H1 (cell line): ENCODE results near the gene PRDM15.

Source experiments
- BCL11A ChIP-seq, 2 experiments: IDR thresholded peaks; one replicate each; pipeline ENCODE4 v1.6.1; 2011; ENCODE audit warnings: low read depth in 2 of 2, low read length in 2 of 2, mild to moderate bottlenecking in 2 of 2
- CHD2 ChIP-seq: IDR thresholded peaks from 2 replicates; pipeline ENCODE4 v1.6.1; 2012; ENCODE audit warnings: low read length, improper control_type of control experiment
- CTCF ChIP-seq, 3 experiments: IDR thresholded peaks; 1 replicate in 2 of 3; 2 replicates in 1 of 3; pipeline versions ENCODE4 v1.5.1 to v1.6.1; 2011; ENCODE audit warnings: low read length in 3 of 3, mild to moderate bottlenecking in 3 of 3, inconsistent platforms in 2 of 3, low read depth in 1 of 3, moderate library complexity in 1 of 3; ENCODE audit not compliant: insufficient read depth in 1 of 3; ENCODE audit errors: control extremely low read depth in 1 of 3
- NRF1 ChIP-seq: IDR thresholded peaks from 2 replicates; pipeline ENCODE4 v1.6.1; 2011; ENCODE audit warnings: mild to moderate bottlenecking, low read depth, low read length, improper control_type of control experiment
- POLR2A ChIP-seq, 2 experiments: IDR thresholded peaks; 1 replicate in 1 of 2; 2 replicates in 1 of 2; pipeline ENCODE4 v1.6.1; 2011; ENCODE audit warnings: low read depth in 2 of 2, low read length in 2 of 2, mild to moderate bottlenecking in 2 of 2; ENCODE audit errors: control extremely low read depth in 1 of 2
- POLR2AphosphoS5 ChIP-seq: IDR thresholded peaks from 2 replicates; pipeline ENCODE4 v1.6.1; 2011; ENCODE audit warnings: low read depth, low read length
- RFX5 ChIP-seq: IDR thresholded peaks from 2 replicates; pipeline ENCODE4 v1.6.1; 2011; ENCODE audit warnings: low read depth, low read length, improper control_type of control experiment, borderline replicate concordance
- SIX5 ChIP-seq: IDR thresholded peaks from 2 replicates; pipeline ENCODE4 v1.6.1; 2011; ENCODE audit warnings: mild to moderate bottlenecking, low read depth, low read length
- SP1 ChIP-seq: IDR thresholded peaks from 2 replicates; pipeline ENCODE4 v1.6.1; 2011; ENCODE audit warnings: low read depth, low read length
- SP4 ChIP-seq: IDR thresholded peaks from 2 replicates; pipeline ENCODE4 v1.6.1; 2012; ENCODE audit warnings: low read length, inconsistent platforms
- TAF1 ChIP-seq: IDR thresholded peaks from 2 replicates; pipeline ENCODE4 v1.6.1; 2011; ENCODE audit warnings: mild to moderate bottlenecking, low read depth, low read length
- TBP ChIP-seq: IDR thresholded peaks from 2 replicates; pipeline ENCODE4 v1.6.1; 2011; ENCODE audit warnings: low read depth, low read length, improper control_type of control experiment

- no peak for TF ChIP-seq CTCF (IDR thresholded peaks at IDR 0.05; ENCODE audit: control extremely low read depth in 1 of 3, insufficient read depth in 1 of 3, low read depth in 1 of 3, low read length in 3 of 3)
- no peak for TF ChIP-seq POLR2A (IDR thresholded peaks at IDR 0.05; ENCODE audit: control extremely low read depth in 1 of 2, low read depth in 2 of 2, low read length in 2 of 2)
- TF ChIP-seq RFX5 = no peak
- no peak for TF ChIP-seq SP1
- TF ChIP-seq SP4 = no peak
- no peak for TF ChIP-seq BCL11A (IDR thresholded peaks at IDR 0.05; ENCODE audit: low read depth in 2 of 2, low read length in 2 of 2)
- TF ChIP-seq POLR2AphosphoS5 = no peak
- TF ChIP-seq SIX5 = no peak
- no peak for TF ChIP-seq CHD2
- no peak for TF ChIP-seq NRF1
- no peak for TF ChIP-seq TAF1
- TF ChIP-seq TBP = no peak
Measured at GRCh38 chr21:41897047-41897669, 18.0 kb upstream of the PRDM15 start.
